GM19239 (cell line): Measurements from ENCODE around the gene NDUFB11.
A peak's percentile ranks its signal among the peaks of the same experiment; 100 is the strongest.

Source experiments
- DNase-seq: peaks from one replicate; pipeline ENCODE4 v3.0.0; 2011; ENCODE audit warnings: low spot score; ENCODE audit not compliant: insufficient read length
- FAIRE-seq: peaks from 2 replicates; lab custom pipeline; 2011; peaks lifted over from hg19 to GRCh38; lab: Jason Lieb, UNC

Gene NDUFB11

GRCh38 chrX:47097018-47097417, 47.5 kb downstream of the NDUFB11 start:
- FAIRE-seq = no peak
- DNase-seq = no peak

GRCh38 chrX:47093860-47094259, 50.6 kb downstream of the NDUFB11 start:
- no peak for DNase-seq
- no peak for FAIRE-seq

GRCh38 chrX:47093248-47093647, 51.3 kb downstream of the NDUFB11 start:
- DNase-seq = no peak
- peak; percentile 84 for FAIRE-seq
